GM21367 (cell line): ENCODE results near the gene TPST1.

ENCODE experiments used
- ATAC-seq: cut with Tn5 transposase; IDR thresholded peaks from one replicate; pipeline ENCODE4 v1.9.1; 2021; ENCODE audit not compliant: unreplicated experiment

TPST1 gene

GRCh38 chr7:66237906-66238772 is 33.0 kb downstream of the TPST1 start:
- ATAC-seq, result no peak

GRCh38 chr7:66238773-66239466 is 33.8 kb downstream of the TPST1 start:
- no peak for ATAC-seq

- ATAC-seq, result no peak
Measured at GRCh38 chr7:66239467-66239856, 34.3 kb downstream of the TPST1 start.

- no peak for ATAC-seq
Measured at GRCh38 chr7:66245008-66245407, 39.9 kb downstream of the TPST1 start.

- no peak for ATAC-seq
Measured at GRCh38 chr7:66246554-66247171, 41.5 kb downstream of the TPST1 start.

- ATAC-seq, result no peak
Measured at GRCh38 chr7:66247380-66248078, 42.4 kb downstream of the TPST1 start.

GRCh38 chr7:66250711-66251110 is 45.6 kb downstream of the TPST1 start:
- ATAC-seq, result no peak

- no peak for ATAC-seq
Measured at GRCh38 chr7:66255534-66256100, 50.5 kb downstream of the TPST1 start.

- ATAC-seq, result no peak
Measured at GRCh38 chr7:66256281-66256680, 51.1 kb downstream of the TPST1 start.

GRCh38 chr7:66257481-66257880 is 52.3 kb downstream of the TPST1 start:
- ATAC-seq, result no peak

- no peak for ATAC-seq
Measured at GRCh38 chr7:66258409-66258808, 53.3 kb downstream of the TPST1 start.

GRCh38 chr7:66261941-66262340 is 56.8 kb downstream of the TPST1 start:
- no peak for ATAC-seq

GRCh38 chr7:66263936-66264335 is 58.8 kb downstream of the TPST1 start:
- no peak for ATAC-seq

- no peak for ATAC-seq
Measured at GRCh38 chr7:66265566-66265965, 60.4 kb downstream of the TPST1 start.

- ATAC-seq, result no peak
Measured at GRCh38 chr7:66267249-66267648, 62.1 kb downstream of the TPST1 start.

GRCh38 chr7:66269978-66270377 is 64.8 kb downstream of the TPST1 start:
- no peak for ATAC-seq

GRCh38 chr7:66272321-66272720 is 67.2 kb downstream of the TPST1 start:
- ATAC-seq, result no peak

GRCh38 chr7:66276363-66276762 is 71.2 kb downstream of the TPST1 start:
- no peak for ATAC-seq

GRCh38 chr7:66277492-66277891 is 72.4 kb downstream of the TPST1 start:
- no peak for ATAC-seq

- ATAC-seq, result no peak
Measured at GRCh38 chr7:66279912-66280311, 74.8 kb downstream of the TPST1 start.
